ENCODE results near the gene KLHL17.
A peak's percentile ranks its signal among the peaks of the same experiment; 100 is the strongest.
"Not testable (repeated sequence)": the region's sequence is repeated elsewhere in the genome, so short reads cannot be mapped to it uniquely, and the experiment has no call there.

Gene KLHL17

DNA sequence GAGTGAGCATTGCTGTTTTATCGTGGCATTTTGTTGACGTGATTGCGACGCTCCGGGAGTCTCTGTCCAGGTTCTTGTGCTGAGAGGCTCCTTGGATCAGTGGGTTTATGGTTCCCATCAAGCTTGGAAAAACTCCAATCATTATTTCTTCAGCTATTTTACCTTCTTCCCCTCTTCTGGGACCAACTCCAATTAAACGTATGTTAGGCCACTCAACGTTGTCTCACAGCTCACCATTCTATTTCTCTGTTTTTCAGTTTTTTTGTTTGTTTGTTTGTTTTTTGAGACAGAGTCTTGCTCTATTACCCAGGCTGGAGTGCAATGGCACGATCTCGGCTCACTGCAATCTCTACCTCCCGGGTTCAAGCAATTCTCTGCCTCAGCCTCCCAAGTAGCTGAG lies 31.5 kb downstream of the KLHL17 start:
- TF ChIP-seq GATA1 (IDR thresholded peaks at IDR 0.05; ENCODE audit: low read depth, low read length) (no peak), POLR2A (IDR thresholded peaks at IDR 0.05; ENCODE audit: low read length) (no peak)
- no peak for DNase-seq

GRCh38 chr1:992362-992761 lies 32.0 kb downstream of the KLHL17 start:
- DNase-seq = no peak
- TF ChIP-seq GATA1 (IDR thresholded peaks at IDR 0.05; ENCODE audit: low read depth, low read length) = no peak
- TF ChIP-seq POLR2A (IDR thresholded peaks at IDR 0.05; ENCODE audit: low read length) = no peak

DNA sequence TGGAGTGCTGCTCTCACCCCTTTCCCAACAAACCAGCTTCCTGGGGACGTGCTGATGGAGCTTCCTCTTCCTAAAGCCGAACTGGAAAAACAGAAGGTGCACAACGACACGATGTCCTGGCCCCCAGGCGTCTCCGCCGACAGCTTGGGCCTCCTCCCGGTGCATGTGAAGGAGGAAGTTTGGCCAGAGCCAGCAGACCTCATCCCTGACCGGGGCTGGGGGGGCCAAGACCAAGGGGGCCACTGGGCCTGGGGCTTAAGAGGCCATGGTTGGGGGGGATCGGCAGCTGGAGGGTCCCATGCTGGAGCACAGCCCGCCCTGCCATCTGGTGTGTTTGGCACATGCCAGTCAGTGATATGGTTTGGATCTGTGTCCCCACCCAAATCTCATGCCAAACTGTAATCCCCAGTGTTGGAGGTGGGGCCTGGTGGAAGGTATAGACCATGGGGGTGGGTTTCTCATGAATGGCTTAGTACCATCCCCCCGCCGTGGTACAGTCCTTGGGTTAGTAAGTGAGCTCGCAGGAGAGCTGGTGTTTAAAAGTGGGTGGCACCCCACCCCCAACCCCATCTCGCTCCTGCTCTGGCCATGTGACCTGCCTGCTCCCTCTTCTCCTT lies 33.1 kb downstream of the KLHL17 start:
- DNase-seq = no peak
- TF ChIP-seq POLR2A (IDR thresholded peaks at IDR 0.05; ENCODE audit: low read length) (no peak), GATA1 (IDR thresholded peaks at IDR 0.05; ENCODE audit: low read depth, low read length) (no peak)

DNA sequence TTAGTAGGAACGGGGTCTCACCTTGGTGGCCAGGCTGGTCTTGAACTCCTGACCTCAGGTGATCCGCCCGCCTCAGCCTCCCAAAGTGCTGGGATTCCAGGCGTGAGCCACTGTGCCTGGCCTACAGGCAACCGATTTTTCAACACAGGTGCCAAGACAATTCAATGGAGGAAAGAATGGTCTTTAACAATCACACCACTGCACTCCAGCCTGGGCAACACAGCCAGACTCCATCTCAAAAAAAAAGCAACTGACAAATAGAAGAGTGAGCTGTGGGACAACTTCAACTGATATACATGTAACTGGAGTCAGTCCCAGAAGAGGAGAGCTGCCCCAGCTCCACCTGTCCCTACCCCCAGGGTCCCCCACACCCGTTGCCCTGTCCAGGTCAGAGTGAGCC lies 34.2 kb downstream of the KLHL17 start:
- DNase-seq = not testable (repeated sequence)

DNA sequence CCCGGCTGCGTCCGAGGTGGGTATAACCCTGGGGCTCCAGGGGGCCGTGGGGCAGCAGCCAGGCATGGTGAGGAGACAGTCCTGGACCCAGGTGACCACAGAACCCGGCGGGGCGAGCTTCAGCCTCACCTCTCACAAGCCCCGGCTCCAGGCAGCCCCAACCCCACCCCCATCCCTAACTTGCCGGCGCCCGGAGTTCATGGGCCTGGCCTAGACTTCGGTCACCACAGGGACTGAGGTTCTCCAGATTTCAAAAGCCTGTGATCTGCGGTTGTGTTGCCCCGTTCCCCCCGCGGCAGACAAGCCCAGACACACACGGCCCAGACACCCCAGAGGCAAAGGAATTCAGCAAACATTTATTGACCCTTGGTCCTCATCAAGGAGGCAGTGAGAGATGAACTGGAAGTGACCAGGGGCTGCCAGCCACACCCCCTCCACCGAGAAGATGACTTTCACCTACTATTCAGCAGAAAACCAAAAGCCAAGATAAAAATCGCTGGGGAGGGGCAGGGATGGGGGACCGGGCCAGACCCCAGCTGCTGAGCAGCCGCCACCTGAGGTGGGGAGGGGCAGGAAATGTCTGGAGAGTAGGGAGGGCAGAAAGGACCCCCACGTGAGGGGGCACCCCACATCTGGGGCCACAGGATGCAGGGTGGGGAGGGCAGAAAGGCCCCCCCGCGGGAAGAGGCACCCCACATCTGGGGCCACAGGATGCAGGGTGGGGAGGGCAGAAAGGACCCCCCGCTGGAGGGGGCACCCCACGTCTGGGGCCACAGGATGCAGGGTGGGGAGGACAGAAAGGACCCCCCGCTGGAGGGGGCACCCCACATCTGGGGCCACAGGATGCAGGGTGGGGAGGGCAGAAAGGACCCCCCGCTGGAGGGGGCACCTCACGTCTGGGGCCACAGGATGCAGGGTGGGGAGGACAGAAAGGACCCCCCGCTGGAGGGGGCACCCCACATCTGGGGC lies 35.6 kb downstream of the KLHL17 start:
- TF ChIP-seq GATA1 (IDR thresholded peaks at IDR 0.05; ENCODE audit: low read depth, low read length) (no peak), POLR2A (IDR thresholded peaks at IDR 0.05; ENCODE audit: low read length) (no peak)
- DNase-seq = no peak

DNA sequence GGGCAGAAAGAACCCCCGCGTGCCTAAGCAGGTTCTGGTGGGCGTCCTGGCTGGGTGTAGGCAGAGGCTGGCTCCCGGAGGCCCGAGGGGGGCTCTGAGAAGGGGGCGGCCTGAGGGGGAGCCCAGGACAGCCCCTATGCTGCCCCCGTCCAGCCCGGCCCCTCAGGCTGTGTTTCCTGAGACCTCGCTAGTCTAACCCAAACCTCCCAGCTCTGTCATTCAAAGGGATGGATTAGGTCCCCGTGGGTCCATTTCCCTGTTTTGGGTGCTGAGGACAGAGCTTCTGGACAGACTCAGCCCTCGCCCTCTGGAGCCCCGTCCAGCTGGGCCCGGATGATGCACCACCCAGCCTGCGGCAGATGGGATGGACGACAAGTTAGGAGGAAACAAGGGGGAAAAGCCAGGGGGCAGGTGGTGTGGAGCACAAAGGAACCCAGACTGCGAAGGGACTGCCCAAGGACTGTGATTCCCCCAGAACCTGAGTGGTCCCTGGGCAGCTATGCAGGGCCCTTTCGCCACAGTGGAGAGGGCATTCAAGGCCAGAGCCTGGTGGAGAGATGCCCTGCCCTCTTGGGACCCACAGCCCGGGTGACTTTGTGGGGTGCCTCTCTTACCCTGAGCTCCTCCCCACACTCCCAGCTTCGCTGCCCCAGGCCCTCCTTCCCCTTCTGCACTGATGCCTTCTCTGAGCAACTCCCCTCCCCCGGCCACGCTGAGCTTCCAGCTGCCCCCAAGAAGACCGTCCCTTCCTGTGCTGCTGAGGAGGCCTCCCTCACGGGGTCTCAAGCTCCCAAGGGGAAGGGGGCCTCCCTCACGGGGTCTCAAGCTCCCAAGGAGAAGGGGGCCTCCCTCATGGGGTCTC lies 36.7 kb downstream of the KLHL17 start:
- TF ChIP-seq POLR2A (IDR thresholded peaks at IDR 0.05; ENCODE audit: low read length) = no peak
- TF ChIP-seq GATA1 (IDR thresholded peaks at IDR 0.05; ENCODE audit: low read depth, low read length) = no peak
- DNase-seq = no peak

- no peak for DNase-seq
- TF ChIP-seq POLR2A (IDR thresholded peaks at IDR 0.05; ENCODE audit: low read length) (no peak), GATA1 (IDR thresholded peaks at IDR 0.05; ENCODE audit: low read depth, low read length) (no peak)
These were observed 37.3 kb downstream of the KLHL17 start for GRCh38 chr1:997713-997992.

GRCh38 chr1:997993-998744 lies 37.8 kb downstream of the KLHL17 start:
- TF ChIP-seq POLR2A (IDR thresholded peaks at IDR 0.05; ENCODE audit: low read length) (no peak), GATA1 (IDR thresholded peaks at IDR 0.05; ENCODE audit: low read depth, low read length) (no peak)
- DNase-seq = no peak

DNA sequence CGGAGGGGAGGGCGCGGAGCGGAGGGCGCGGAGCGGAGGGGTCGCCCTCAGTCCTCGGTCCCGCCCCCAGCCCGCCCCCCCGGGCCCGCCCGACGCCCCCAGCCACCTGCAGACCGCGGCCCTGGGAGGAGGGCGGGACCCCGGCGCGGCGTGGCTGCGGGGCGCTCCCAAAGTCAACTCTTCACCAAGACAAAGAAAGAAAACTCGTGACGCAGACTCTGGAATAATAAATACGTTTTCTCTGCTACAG lies 38.3 kb downstream of the KLHL17 start:
- no peak for DNase-seq
- TF ChIP-seq GATA1 (IDR thresholded peaks at IDR 0.05; ENCODE audit: low read depth, low read length) (no peak), POLR2A (IDR thresholded peaks at IDR 0.05; ENCODE audit: low read length) (no peak)

GRCh38 chr1:998995-999724 lies 38.8 kb downstream of the KLHL17 start:
- TF ChIP-seq GATA1 (IDR thresholded peaks at IDR 0.05; ENCODE audit: low read depth, low read length) (no peak), POLR2A (IDR thresholded peaks at IDR 0.05; ENCODE audit: low read length) (no peak)
- no peak for DNase-seq

GRCh38 chr1:999725-1000356 lies 39.5 kb downstream of the KLHL17 start, which contains the start of gene HES4:
Gene HES4, minus strand, starts transcription at chr1:1000097. Its CDS starts 124 bp downstream, at chr1:999973.
- DNase-seq = peak; percentile 69 to 74

GRCh38 chr1:1000357-1001056 lies 40.1 kb downstream of the KLHL17 start:
- DNase-seq = peak; percentile 71 to 85
- TF ChIP-seq GATA1 (IDR thresholded peaks at IDR 0.05; ENCODE audit: low read depth, low read length) (no peak), POLR2A (IDR thresholded peaks at IDR 0.05; ENCODE audit: low read length) (no peak)

More at GRCh38 chr1:999725-1000356, 39.5 kb downstream of the KLHL17 start, which contains the start of gene HES4:
- no peak for TF ChIP-seq POLR2A (IDR thresholded peaks at IDR 0.05; ENCODE audit: low read length)
- no peak for TF ChIP-seq GATA1 (IDR thresholded peaks at IDR 0.05; ENCODE audit: low read depth, low read length)

Data from erythroblast (primary cell).